Sigmoid colon (tissue), 4 donors: ENCODE measurements around the gene STIM2.

Source experiments
- CTCF ChIP-seq, 4 experiments: fragments of 450-650 bp in 3 of 4; fragments of 200-600 bp in 1 of 4; IDR thresholded peaks; one replicate each; pipeline ENCODE4 v1.5.1; 2016 to 2019; ENCODE audit warnings: antibody characterized with exemption in 4 of 4, mild to moderate bottlenecking in 3 of 4, moderate library complexity in 2 of 4
- POLR2A ChIP-seq, 2 donors: fragments of 450-650 bp; IDR thresholded peaks; one replicate each; pipeline ENCODE4 v1.6.1; 2016; ENCODE audit warnings: antibody characterized with exemption in 2 of 2, mild to moderate bottlenecking in 2 of 2, moderate library complexity in 2 of 2
- POLR2AphosphoS5 ChIP-seq, 4 donors: sonication (generic); formaldehyde crosslinking; IDR thresholded peaks; one replicate each; pipeline ENCODE4 v1.6.1; 2017; ENCODE audit warnings: antibody characterized with exemption in 4 of 4

GRCh38 chr4:27050731-27051130, 190.1 kb downstream of the STIM2 start:
- TF ChIP-seq POLR2AphosphoS5 (IDR thresholded peaks at IDR 0.05) (no peak), CTCF (IDR thresholded peaks at IDR 0.05) (no peak), POLR2A (IDR thresholded peaks at IDR 0.05) (no peak)
